GM21390 (cell line): ENCODE results near the gene ANKRD34A.
"Not testable (repeated sequence)": the region's sequence is repeated elsewhere in the genome, so short reads cannot be mapped to it uniquely, and the experiment has no call there.

ENCODE experiments used
- ATAC-seq: cut with Tn5 transposase; IDR thresholded peaks from one replicate; pipeline ENCODE4 v1.9.1; 2021; ENCODE audit not compliant: unreplicated experiment

ANKRD34A gene

GRCh38 chr1:145949219-145949618, 15.2 kb downstream of the ANKRD34A start:
- ATAC-seq, result no peak

- no peak for ATAC-seq
Observed at GRCh38 chr1:145947551-145947950, 16.8 kb downstream of the ANKRD34A start.

GRCh38 chr1:145946477-145946986, 17.8 kb downstream of the ANKRD34A start:
- no peak for ATAC-seq

- ATAC-seq, result no peak
Observed at GRCh38 chr1:145944532-145944931, 19.8 kb downstream of the ANKRD34A start.

GRCh38 chr1:145942871-145943270, 21.5 kb downstream of the ANKRD34A start:
- no peak for ATAC-seq

GRCh38 chr1:145942405-145942804, 22.0 kb downstream of the ANKRD34A start:
- ATAC-seq, result no peak

GRCh38 chr1:145937436-145937835, 26.9 kb downstream of the ANKRD34A start:
- no peak for ATAC-seq

- ATAC-seq, result no peak
Observed at GRCh38 chr1:145936247-145936646, 28.1 kb downstream of the ANKRD34A start.

GRCh38 chr1:145935708-145936107, 28.7 kb downstream of the ANKRD34A start:
- ATAC-seq, result no peak

- not testable (repeated sequence) for ATAC-seq
Observed at GRCh38 chr1:145932522-145933009, 31.8 kb downstream of the ANKRD34A start.

GRCh38 chr1:145927916-145928643, 36.3 kb downstream of the ANKRD34A start:
- ATAC-seq, result no peak

- ATAC-seq, result peak; percentile 94
Observed at GRCh38 chr1:145927063-145927886, 37.1 kb downstream of the ANKRD34A start, which contains the start of gene RBM8A. Gene RBM8A, minus strand, starts transcription at chr1:145927484. Its CDS starts 58 bp downstream, at chr1:145927426.

GRCh38 chr1:145926686-145927062, 37.7 kb downstream of the ANKRD34A start:
- no peak for ATAC-seq

- ATAC-seq, result no peak
Observed at GRCh38 chr1:145922266-145922665, 42.1 kb downstream of the ANKRD34A start.

- ATAC-seq, result not testable (repeated sequence)
Observed at GRCh38 chr1:145920297-145920696, 44.1 kb downstream of the ANKRD34A start.

GRCh38 chr1:145918992-145919939, 45.1 kb downstream of the ANKRD34A start:
- no peak for ATAC-seq

- ATAC-seq, result peak; percentile 86
Observed at GRCh38 chr1:145918144-145918991, 46.0 kb downstream of the ANKRD34A start, which contains the start of gene PEX11B. Gene PEX11B, minus strand, starts transcription at chr1:145918717. Its CDS starts 29 bp downstream, at chr1:145918688.

- ATAC-seq, result no peak
Observed at GRCh38 chr1:145917595-145917994, 46.8 kb downstream of the ANKRD34A start.

GRCh38 chr1:145916745-145917144, 47.6 kb downstream of the ANKRD34A start:
- no peak for ATAC-seq
